Measurements from ENCODE around the gene MVP. TPM values are rescaled to one million over a fixed set of nuclear protein-coding genes. Genes with fewer than 3 reads are reported as not detected.
"Not testable (repeated sequence)": the region's sequence is repeated elsewhere in the genome, so short reads cannot be mapped to it uniquely, and the experiment has no call there.

Gene MVP
- total RNA-seq, 2 donors from 2014 or later = 427 to 450 TPM

GRCh38 chr16:29864205-29864604 lies 43.9 kb downstream of the MVP start:
- H3K4me1 ChIP-seq = peaks cover 8% of the 10 kb centered on the region
- H3K9me3 ChIP-seq = no peaks in the 10 kb centered on the region
- no peaks in the 10 kb centered on the region for H3K36me3 ChIP-seq
- no peak overlapping the region for H3K4me3 ChIP-seq
- TF ChIP-seq CTCF (IDR thresholded peaks at IDR 0.05) = no peak
- H3K27ac ChIP-seq = no peak overlapping the region
- DNase-seq = no peak
- H3K9ac ChIP-seq (ENCODE audit: low read depth in 2 of 2, low read length in 2 of 2) = no peak overlapping the region
- intact Hi-C loops (cut with DNase I) = loop anchor here (5.0 kb wide), 2 partner anchors 143 to 158 kb away; partner anchors contain the start of gene C16orf92
- no peaks in the 10 kb centered on the region for H3K27me3 ChIP-seq

- H3K9me3 ChIP-seq = no peaks in the 10 kb centered on the region
- H3K36me3 ChIP-seq = no peaks in the 10 kb centered on the region
- H3K9ac ChIP-seq (ENCODE audit: low read depth in 2 of 2, low read length in 2 of 2) = no peak overlapping the region
- intact Hi-C loops (cut with DNase I) = no loop called here
- H3K4me1 ChIP-seq = no peaks in the 10 kb centered on the region
- no peak for TF ChIP-seq CTCF (IDR thresholded peaks at IDR 0.05)
- no peaks in the 10 kb centered on the region for H3K27me3 ChIP-seq
- DNase-seq = no peak
- H3K4me3 ChIP-seq = no peak overlapping the region
- H3K27ac ChIP-seq = no peak overlapping the region
Observed at GRCh38 chr16:29868396-29869009, 48.2 kb downstream of the MVP start.

- DNase-seq; H3K4me1 ChIP-seq; H3K27ac ChIP-seq; H3K9ac ChIP-seq (ENCODE audit: low read depth in 2 of 2, low read length in 2 of 2); intact Hi-C loops (cut with DNase I); H3K36me3 ChIP-seq; H3K4me3 ChIP-seq; H3K27me3 ChIP-seq; H3K9me3 ChIP-seq: not testable (repeated sequence)
Observed at GRCh38 chr16:29869067-29869466, 48.8 kb downstream of the MVP start.

GRCh38 chr16:29871822-29872546 lies 51.7 kb downstream of the MVP start:
- no peaks in the 10 kb centered on the region for H3K9me3 ChIP-seq
- no peak overlapping the region for H3K4me3 ChIP-seq
- H3K4me1 ChIP-seq = no peaks in the 10 kb centered on the region
- H3K27ac ChIP-seq = no peak overlapping the region
- intact Hi-C loops (cut with DNase I) = no loop called here
- H3K36me3 ChIP-seq = no peaks in the 10 kb centered on the region
- DNase-seq = no peak
- H3K9ac ChIP-seq (ENCODE audit: low read depth in 2 of 2, low read length in 2 of 2) = no peak overlapping the region
- TF ChIP-seq CTCF (IDR thresholded peaks at IDR 0.05) = no peak
- peaks cover 5% of the 10 kb centered on the region for H3K27me3 ChIP-seq

- no peaks in the 10 kb centered on the region for H3K4me1 ChIP-seq
- no peak overlapping the region for H3K9ac ChIP-seq (ENCODE audit: low read depth in 2 of 2, low read length in 2 of 2)
- intact Hi-C loops (cut with DNase I) = no loop called here
- H3K27me3 ChIP-seq = peaks cover 7% of the 10 kb centered on the region
- H3K27ac ChIP-seq = no peak overlapping the region
- no peaks in the 10 kb centered on the region for H3K36me3 ChIP-seq
- H3K4me3 ChIP-seq = no peak overlapping the region
- H3K9me3 ChIP-seq = no peaks in the 10 kb centered on the region
- no peak for TF ChIP-seq CTCF (IDR thresholded peaks at IDR 0.05)
- no peak for DNase-seq
Observed at GRCh38 chr16:29873319-29873718, 53.1 kb downstream of the MVP start.

GRCh38 chr16:29875206-29875605 lies 54.9 kb downstream of the MVP start:
- TF ChIP-seq CTCF (IDR thresholded peaks at IDR 0.05) = no peak
- Histone ChIP-seq H3K9ac (ENCODE audit: low read depth in 2 of 2, low read length in 2 of 2) (no peak overlapping the region), H3K27me3 (peaks cover 7% of the 10 kb centered on the region), H3K36me3 (no peaks in the 10 kb centered on the region), H3K27ac (no peak overlapping the region), H3K9me3 (no peaks in the 10 kb centered on the region), H3K4me3 (no peak overlapping the region), H3K4me1 (no peaks in the 10 kb centered on the region)
- DNase-seq = no peak
- intact Hi-C loops (cut with DNase I) = no loop called here
